ENCODE results near the gene PER2.

Gene PER2

DNA sequence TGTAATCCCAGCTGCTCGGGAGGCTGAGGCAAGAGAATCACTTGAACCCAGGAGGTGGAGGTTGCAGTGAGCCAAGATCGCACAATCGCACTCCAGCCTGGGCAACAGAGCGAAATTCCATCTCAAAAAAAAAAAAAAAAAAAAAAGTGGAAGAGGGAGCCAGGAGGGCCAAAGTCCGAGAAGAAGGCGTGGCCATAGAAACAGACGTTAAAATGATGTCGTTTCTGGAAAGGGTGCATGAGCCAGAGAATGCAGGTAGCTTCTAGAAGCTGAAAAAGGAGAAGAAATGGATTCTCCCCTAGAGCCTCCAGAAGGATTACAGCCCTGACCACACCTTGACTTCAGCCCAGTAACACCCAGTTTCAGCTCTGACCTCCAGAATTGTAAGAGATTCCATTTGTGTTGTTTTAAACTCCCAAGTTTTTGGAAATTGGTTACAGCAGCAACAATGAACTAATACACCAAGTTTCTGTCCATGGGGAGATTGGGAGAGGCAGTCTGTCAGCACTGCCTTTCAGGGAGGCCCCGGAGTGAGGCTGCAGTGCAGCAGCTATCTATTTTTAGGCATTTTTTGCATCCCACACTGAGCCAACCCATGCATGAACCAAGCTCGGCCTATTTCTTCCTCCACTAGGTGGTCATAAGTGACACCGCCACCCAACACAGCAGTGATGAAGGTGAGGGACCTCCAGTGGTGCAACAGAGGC lies 17.7 kb upstream of the PER2 start:
- no peak overlapping the region for H3K27ac ChIP-seq
- TF ChIP-seq, protein P1, sequence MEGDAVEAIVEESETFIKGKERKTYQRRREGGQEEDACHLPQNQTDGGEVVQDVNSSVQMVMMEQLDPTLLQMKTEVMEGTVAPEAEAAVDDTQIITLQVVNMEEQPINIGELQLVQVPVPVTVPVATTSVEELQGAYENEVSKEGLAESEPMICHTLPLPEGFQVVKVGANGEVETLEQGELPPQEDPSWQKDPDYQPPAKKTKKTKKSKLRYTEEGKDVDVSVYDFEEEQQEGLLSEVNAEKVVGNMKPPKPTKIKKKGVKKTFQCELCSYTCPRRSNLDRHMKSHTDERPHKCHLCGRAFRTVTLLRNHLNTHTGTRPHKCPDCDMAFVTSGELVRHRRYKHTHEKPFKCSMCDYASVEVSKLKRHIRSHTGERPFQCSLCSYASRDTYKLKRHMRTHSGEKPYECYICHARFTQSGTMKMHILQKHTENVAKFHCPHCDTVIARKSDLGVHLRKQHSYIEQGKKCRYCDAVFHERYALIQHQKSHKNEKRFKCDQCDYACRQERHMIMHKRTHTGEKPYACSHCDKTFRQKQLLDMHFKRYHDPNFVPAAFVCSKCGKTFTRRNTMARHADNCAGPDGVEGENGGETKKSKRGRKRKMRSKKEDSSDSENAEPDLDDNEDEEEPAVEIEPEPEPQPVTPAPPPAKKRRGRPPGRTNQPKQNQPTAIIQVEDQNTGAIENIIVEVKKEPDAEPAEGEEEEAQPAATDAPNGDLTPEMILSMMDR (conservative IDR thresholded peaks at IDR 0.05) = no peak

GRCh38 chr2:238305092-238305862 lies 16.9 kb upstream of the PER2 start:
- H3K27ac ChIP-seq = no peak overlapping the region
- TF ChIP-seq, protein P1 (conservative IDR thresholded peaks at IDR 0.05) = peak; percentile 46

- H3K27ac ChIP-seq = no peak overlapping the region
- TF ChIP-seq, protein P1 (conservative IDR thresholded peaks at IDR 0.05) = no peak
Measured at GRCh38 chr2:238304116-238304515, 15.7 kb upstream of the PER2 start.

DNA sequence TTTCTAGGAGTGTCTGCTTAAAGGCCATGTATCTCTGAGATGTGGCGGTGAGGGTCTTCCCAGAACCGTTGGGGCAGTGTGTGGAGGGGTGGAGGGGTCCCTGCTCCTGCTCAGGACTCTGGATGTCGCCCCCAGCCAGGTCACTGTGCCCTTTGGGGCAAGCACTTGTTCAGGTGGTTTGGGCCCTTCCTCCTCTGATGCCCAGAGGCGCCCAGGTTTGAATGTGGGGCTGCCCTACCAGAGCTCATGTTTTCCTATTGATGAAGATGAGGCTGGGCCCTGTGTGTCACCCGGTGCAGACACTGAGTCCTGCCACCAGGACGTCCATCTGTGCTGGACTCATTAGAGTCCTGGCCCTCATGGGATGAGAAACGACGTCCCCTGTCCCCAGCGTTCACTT lies 14.3 kb upstream of the PER2 start:
- TF ChIP-seq, protein P1 (conservative IDR thresholded peaks at IDR 0.05) = no peak
- H3K27ac ChIP-seq = peak overlapping the region; percentile 93; the same call in 1 of the 2 replicates

DNA sequence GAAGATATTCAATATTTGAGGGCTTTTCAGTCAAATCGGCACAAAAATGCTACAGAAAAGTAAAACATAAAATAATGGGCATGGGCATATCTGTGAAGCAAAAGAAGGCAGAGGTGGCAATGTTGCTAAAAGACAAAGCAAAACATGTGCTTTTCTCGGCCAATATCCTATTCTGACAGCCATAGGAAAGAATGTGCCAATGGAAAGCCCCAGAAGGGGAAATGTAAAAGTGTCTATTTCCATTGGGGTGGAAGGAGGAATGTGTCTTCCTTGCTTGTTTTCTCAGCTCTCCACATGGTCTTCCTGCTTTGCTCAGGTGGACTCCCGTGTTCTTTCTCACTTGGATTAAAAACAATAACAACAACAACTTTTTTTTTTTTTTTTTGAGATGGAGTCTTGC lies 13.7 kb upstream of the PER2 start:
- H3K27ac ChIP-seq = peak overlapping the region; percentile 93; the same call in 1 of the 2 replicates
- TF ChIP-seq, protein P1 (conservative IDR thresholded peaks at IDR 0.05) = no peak

DNA sequence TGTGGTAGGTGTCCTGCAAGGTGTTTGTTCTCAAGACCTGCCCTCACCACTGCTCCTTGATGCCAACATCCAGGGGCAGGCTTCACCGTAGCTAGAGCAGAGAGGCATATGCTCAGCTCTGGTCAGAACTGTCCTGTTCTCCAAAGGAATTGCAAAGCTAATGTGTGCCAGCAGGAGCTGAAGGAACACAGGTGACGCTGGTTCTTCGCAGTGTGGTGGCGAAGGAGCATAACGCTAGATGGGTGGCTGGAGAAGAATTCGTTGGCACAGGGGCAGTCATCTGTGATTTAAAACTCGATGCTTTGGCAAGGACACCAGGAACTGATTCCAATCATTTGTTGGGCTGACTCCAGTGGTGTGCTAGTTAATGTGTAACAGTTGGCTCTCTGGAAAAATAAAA lies 11.4 kb upstream of the PER2 start:
- TF ChIP-seq, protein P1 (conservative IDR thresholded peaks at IDR 0.05) = peak; percentile 18; the same call in 1 of the 2 replicates
- H3K27ac ChIP-seq = peak overlapping the region; percentile 93

DNA sequence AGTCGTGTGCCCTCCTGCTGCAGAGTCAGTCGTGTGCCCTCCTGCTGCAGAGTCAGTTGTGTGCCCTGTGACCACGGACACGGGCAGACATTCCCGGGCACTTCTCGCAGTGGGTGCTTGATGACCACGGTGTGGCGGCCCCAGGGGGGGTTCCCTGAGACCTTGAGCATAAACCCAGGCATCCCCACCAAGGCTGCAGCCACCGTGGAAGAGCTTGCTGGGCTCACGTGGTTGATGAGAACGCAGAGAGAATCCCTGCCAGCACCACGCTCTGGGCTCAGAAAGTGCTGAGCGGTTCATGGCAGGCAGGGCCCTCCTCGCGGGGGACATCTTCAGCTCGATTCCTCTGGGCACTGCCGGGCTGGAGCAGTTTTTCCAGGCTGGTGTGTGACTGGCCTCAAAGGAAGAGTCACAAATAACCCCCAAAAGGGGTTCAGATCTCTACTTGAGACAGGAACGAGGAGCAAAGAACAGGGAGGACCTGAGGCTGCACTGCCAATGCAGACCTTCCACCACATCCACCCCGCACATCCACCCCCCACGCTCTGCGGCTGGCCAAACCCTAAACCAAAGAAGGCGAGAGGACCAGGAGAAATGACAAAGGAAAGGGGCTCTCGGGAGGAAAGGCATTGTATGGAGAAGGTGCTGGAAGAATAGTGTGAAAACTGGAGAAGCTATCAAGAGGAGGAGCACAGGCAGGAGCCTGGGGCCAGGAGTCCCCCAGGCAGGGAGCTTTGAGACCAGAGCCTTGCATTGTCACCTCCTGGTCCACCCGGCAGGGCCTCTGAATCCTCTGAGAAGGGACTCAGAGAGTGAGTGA lies 8.4 kb upstream of the PER2 start:
- H3K27ac ChIP-seq = peak overlapping the region; percentile 93; the same call in 1 of the 2 replicates
- TF ChIP-seq, protein P1 (conservative IDR thresholded peaks at IDR 0.05) = no peak

All from VCaP (cell line).